ENCODE measurements around the gene POLE2. TPM values are rescaled to one million over a fixed set of nuclear protein-coding genes. Genes with fewer than 3 reads are reported as not detected.
"Not testable (repeated sequence)": the region's sequence is repeated elsewhere in the genome, so short reads cannot be mapped to it uniquely, and the experiment has no call there.

The POLE2 gene
- total RNA-seq, 1 donor from 2014 or later = 3.1 TPM

GRCh38 chr14:49720744-49721143, 32.7 kb upstream of the POLE2 start:
- no peak overlapping the region for H3K4me3 Mint-ChIP-seq (ENCODE audit: unreplicated experiment)
- no peaks in the 10 kb centered on the region for H3K4me1 Mint-ChIP-seq (ENCODE audit: low read depth)
- no peaks in the 10 kb centered on the region for H3K27me3 Mint-ChIP-seq (ENCODE audit: low read depth)

GRCh38 chr14:49710993-49711392, 23.0 kb upstream of the POLE2 start:
- H3K4me3 Mint-ChIP-seq (ENCODE audit: unreplicated experiment); H3K27me3 Mint-ChIP-seq (ENCODE audit: low read depth); H3K36me3 Mint-ChIP-seq (ENCODE audit: low read depth): not testable (repeated sequence)

More at GRCh38 chr14:49720744-49721143, 32.7 kb upstream of the POLE2 start:
- Mint-ChIP-seq H3K9me3 (ENCODE audit: low read depth) (peaks cover 5% of the 10 kb centered on the region), H3K36me3 (ENCODE audit: low read depth) (peaks cover 29% of the 10 kb centered on the region), H3K27ac (ENCODE audit: unreplicated experiment) (no peak overlapping the region)
- no peak for DNase-seq (ENCODE audit: low spot score)
- TF ChIP-seq, protein P1, sequence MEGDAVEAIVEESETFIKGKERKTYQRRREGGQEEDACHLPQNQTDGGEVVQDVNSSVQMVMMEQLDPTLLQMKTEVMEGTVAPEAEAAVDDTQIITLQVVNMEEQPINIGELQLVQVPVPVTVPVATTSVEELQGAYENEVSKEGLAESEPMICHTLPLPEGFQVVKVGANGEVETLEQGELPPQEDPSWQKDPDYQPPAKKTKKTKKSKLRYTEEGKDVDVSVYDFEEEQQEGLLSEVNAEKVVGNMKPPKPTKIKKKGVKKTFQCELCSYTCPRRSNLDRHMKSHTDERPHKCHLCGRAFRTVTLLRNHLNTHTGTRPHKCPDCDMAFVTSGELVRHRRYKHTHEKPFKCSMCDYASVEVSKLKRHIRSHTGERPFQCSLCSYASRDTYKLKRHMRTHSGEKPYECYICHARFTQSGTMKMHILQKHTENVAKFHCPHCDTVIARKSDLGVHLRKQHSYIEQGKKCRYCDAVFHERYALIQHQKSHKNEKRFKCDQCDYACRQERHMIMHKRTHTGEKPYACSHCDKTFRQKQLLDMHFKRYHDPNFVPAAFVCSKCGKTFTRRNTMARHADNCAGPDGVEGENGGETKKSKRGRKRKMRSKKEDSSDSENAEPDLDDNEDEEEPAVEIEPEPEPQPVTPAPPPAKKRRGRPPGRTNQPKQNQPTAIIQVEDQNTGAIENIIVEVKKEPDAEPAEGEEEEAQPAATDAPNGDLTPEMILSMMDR (IDR thresholded peaks at IDR 0.05) = no peak

GRCh38 chr14:49704471-49704870, 16.5 kb upstream of the POLE2 start:
- not testable (repeated sequence) for H3K4me1 Mint-ChIP-seq (ENCODE audit: low read depth); H3K27me3 Mint-ChIP-seq (ENCODE audit: low read depth); H3K27ac Mint-ChIP-seq (ENCODE audit: unreplicated experiment); DNase-seq (ENCODE audit: low spot score); H3K4me3 Mint-ChIP-seq (ENCODE audit: unreplicated experiment); H3K9me3 Mint-ChIP-seq (ENCODE audit: low read depth); H3K36me3 Mint-ChIP-seq (ENCODE audit: low read depth)

More at GRCh38 chr14:49710993-49711392, 23.0 kb upstream of the POLE2 start:
- not testable (repeated sequence) for H3K4me1 Mint-ChIP-seq (ENCODE audit: low read depth); DNase-seq (ENCODE audit: low spot score); H3K27ac Mint-ChIP-seq (ENCODE audit: unreplicated experiment); H3K9me3 Mint-ChIP-seq (ENCODE audit: low read depth)

DNA sequence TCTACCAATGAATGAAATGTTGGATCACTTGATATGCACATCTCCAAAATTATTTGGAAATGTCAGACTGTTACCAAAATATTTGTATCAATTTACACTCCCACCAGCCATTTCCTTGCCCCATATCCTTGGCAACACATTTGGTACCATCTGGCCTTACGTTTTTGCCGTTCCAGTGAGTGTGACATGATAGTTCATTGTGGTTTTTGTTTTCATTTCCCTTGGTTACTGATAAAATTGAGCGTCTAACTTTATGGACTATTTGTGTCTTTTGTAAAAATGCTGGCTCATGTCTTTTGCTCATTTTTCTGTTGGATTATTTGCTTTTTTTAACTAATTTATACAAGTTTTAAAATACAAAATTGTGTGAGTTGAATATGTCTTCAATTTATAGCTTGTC, 16.0 kb upstream of the POLE2 start:
- no peak for DNase-seq (ENCODE audit: low spot score)
- TF ChIP-seq, protein P1 (IDR thresholded peaks at IDR 0.05) = no peak
- Mint-ChIP-seq H3K4me1 (ENCODE audit: low read depth) (no peaks in the 10 kb centered on the region), H3K27me3 (ENCODE audit: low read depth) (no peaks in the 10 kb centered on the region), H3K4me3 (ENCODE audit: unreplicated experiment) (no peak overlapping the region), H3K36me3 (ENCODE audit: low read depth) (peaks cover 3% of the 10 kb centered on the region), H3K27ac (ENCODE audit: unreplicated experiment) (no peak overlapping the region), H3K9me3 (ENCODE audit: low read depth) (no peaks in the 10 kb centered on the region)

DNA sequence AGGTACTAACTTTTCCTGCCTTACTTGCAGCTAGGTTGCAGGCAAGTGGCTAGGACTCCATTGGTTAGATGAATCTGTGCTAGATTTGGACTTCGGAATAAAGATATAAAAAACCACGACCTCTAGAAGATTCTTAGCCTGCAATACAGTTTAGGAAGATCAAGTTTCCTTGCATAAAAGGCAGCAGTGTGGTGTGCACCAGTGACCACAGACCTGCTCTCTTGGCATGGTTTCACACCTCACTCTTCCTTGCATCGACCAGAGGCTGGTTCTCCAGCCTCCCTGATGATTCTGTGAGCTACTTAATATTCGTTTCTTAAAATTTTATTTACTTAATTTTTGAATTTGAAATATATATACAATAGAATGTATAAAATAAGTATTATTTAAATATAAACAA, 14.7 kb upstream of the POLE2 start:
- TF ChIP-seq, protein P1 (IDR thresholded peaks at IDR 0.05) = no peak
- H3K36me3 Mint-ChIP-seq (ENCODE audit: low read depth) = peaks cover 3% of the 10 kb centered on the region
- no peak overlapping the region for H3K27ac Mint-ChIP-seq (ENCODE audit: unreplicated experiment)
- no peaks in the 10 kb centered on the region for H3K4me1 Mint-ChIP-seq (ENCODE audit: low read depth)
- H3K9me3 Mint-ChIP-seq (ENCODE audit: low read depth) = no peaks in the 10 kb centered on the region
- H3K4me3 Mint-ChIP-seq (ENCODE audit: unreplicated experiment) = no peak overlapping the region
- DNase-seq (ENCODE audit: low spot score) = no peak
- no peaks in the 10 kb centered on the region for H3K27me3 Mint-ChIP-seq (ENCODE audit: low read depth)

GRCh38 chr14:49693735-49694124, 5.7 kb upstream of the POLE2 start:
- Mint-ChIP-seq H3K4me3 (ENCODE audit: unreplicated experiment) (peak overlapping the region; percentile 63), H3K27ac (ENCODE audit: unreplicated experiment) (peak overlapping the region; percentile 93), H3K4me1 (ENCODE audit: low read depth) (peaks cover 31% of the 10 kb centered on the region)
- H3K27me3 Mint-ChIP-seq (ENCODE audit: low read depth); H3K36me3 Mint-ChIP-seq (ENCODE audit: low read depth); H3K9me3 Mint-ChIP-seq (ENCODE audit: low read depth); DNase-seq (ENCODE audit: low spot score): not testable (repeated sequence)
